ENCODE measurements around the gene DHPS. TPM values are rescaled to one million over a fixed set of nuclear protein-coding genes. Genes with fewer than 3 reads are reported as not detected.
A peak's percentile ranks its signal among the peaks of the same experiment; 100 is the strongest.

The DHPS gene
- total and polyA plus RNA-seq, 2 experiments from 2014 or later, result 50.9 to 68.4 TPM

- Histone ChIP-seq H3K9ac (no peak overlapping the region), H2AFZ (no peak overlapping the region), H3K9me3 (ENCODE audit: low read depth) (no peaks in the 10 kb centered on the region), H3K79me2 (ENCODE audit: insufficient read depth) (no peaks in the 10 kb centered on the region), H3K27ac (no peak overlapping the region), H3K4me3 (no peak overlapping the region), H3K9me2 (ENCODE audit: insufficient read depth) (no peaks in the 10 kb centered on the region), H3K27me3 (replicated peaks; ENCODE audit: insufficient read depth) (no peaks in the 10 kb centered on the region), H4K20me1 (ENCODE audit: insufficient read depth) (no peaks in the 10 kb centered on the region), H3F3A (ENCODE audit: insufficient read depth) (no peaks in the 10 kb centered on the region), H3K4me2 (ENCODE audit: unreplicated experiment) (no peak overlapping the region), H3K4me1 (ENCODE audit: insufficient read depth) (no peaks in the 10 kb centered on the region), H3K36me3 (ENCODE audit: low read depth) (no peaks in the 10 kb centered on the region)
- 89 to 90% methylated on average over 23 to 26 of the region's 26 CpGs for WGBS, 2 experiments (ENCODE audit: low coverage in 1 of 2, low lambda C conversion rate in 2 of 2, missing lambda C conversion rate in 2 of 2)
- in situ Hi-C loops (cut with MboI), result no loop called here
- DNase-seq, result no peak
- no peak for TF ChIP-seq EZH2 (IDR thresholded peaks at IDR 0.05; ENCODE audit: insufficient read depth, poor library complexity, severe bottlenecking)
- no peak for TF ChIP-seq EZH2phosphoT487 (IDR thresholded peaks at IDR 0.05; ENCODE audit: insufficient read depth, low read depth)
Observed at GRCh38 chr19:12642506-12642905, 39.2 kb downstream of the DHPS start.

- H3K27me3 ChIP-seq (replicated peaks; ENCODE audit: insufficient read depth), result no peaks in the 10 kb centered on the region
Observed at GRCh38 chr19:12641456-12641855, 40.2 kb downstream of the DHPS start.

GRCh38 chr19:12639901-12640613 is 41.6 kb downstream of the DHPS start:
- in situ Hi-C loops (cut with MboI), result no loop called here
- Histone ChIP-seq H3K4me3 (peak overlapping the region; percentile 64), H3K4me2 (ENCODE audit: unreplicated experiment) (peak overlapping the region; percentile 59), H3F3A (ENCODE audit: insufficient read depth) (no peaks in the 10 kb centered on the region), H3K9me2 (ENCODE audit: insufficient read depth) (no peaks in the 10 kb centered on the region), H3K27ac (0 out of 2 replicates have a peak overlapping the region, but pooled peaks have one; percentile 8), H4K20me1 (ENCODE audit: insufficient read depth) (no peaks in the 10 kb centered on the region), H2AFZ (peak overlapping the region; percentile 88), H3K9me3 (ENCODE audit: low read depth) (no peaks in the 10 kb centered on the region), H3K79me2 (ENCODE audit: insufficient read depth) (no peaks in the 10 kb centered on the region), H3K4me1 (ENCODE audit: insufficient read depth) (no peaks in the 10 kb centered on the region), H3K27me3 (replicated peaks; ENCODE audit: insufficient read depth) (no peaks in the 10 kb centered on the region), H3K36me3 (ENCODE audit: low read depth) (no peaks in the 10 kb centered on the region), H3K9ac (peak overlapping the region; percentile 60)
- DNase-seq, result peak; percentile 95
- 8 to 10% methylated on average over 39 of the region's 39 CpGs for WGBS, 2 experiments (ENCODE audit: low coverage in 1 of 2, low lambda C conversion rate in 2 of 2, missing lambda C conversion rate in 2 of 2)
- no peak for TF ChIP-seq EZH2 (IDR thresholded peaks at IDR 0.05; ENCODE audit: insufficient read depth, poor library complexity, severe bottlenecking)
- TF ChIP-seq EZH2phosphoT487 (IDR thresholded peaks at IDR 0.05; ENCODE audit: insufficient read depth, low read depth), result no peak

More at GRCh38 chr19:12641456-12641855, 40.2 kb downstream of the DHPS start:
- Histone ChIP-seq H2AFZ (no peak overlapping the region), H3K4me2 (ENCODE audit: unreplicated experiment) (no peak overlapping the region), H3F3A (ENCODE audit: insufficient read depth) (no peaks in the 10 kb centered on the region), H3K9me3 (ENCODE audit: low read depth) (no peaks in the 10 kb centered on the region), H3K36me3 (ENCODE audit: low read depth) (no peaks in the 10 kb centered on the region), H3K4me3 (no peak overlapping the region), H4K20me1 (ENCODE audit: insufficient read depth) (no peaks in the 10 kb centered on the region), H3K79me2 (ENCODE audit: insufficient read depth) (no peaks in the 10 kb centered on the region), H3K4me1 (ENCODE audit: insufficient read depth) (no peaks in the 10 kb centered on the region), H3K9ac (no peak overlapping the region), H3K27ac (no peak overlapping the region), H3K9me2 (ENCODE audit: insufficient read depth) (no peaks in the 10 kb centered on the region)
- WGBS, 2 experiments (ENCODE audit: low coverage in 1 of 2, low lambda C conversion rate in 2 of 2, missing lambda C conversion rate in 2 of 2), result 62% methylated on average over 13 of the region's 13 CpGs
- DNase-seq, result no peak
- TF ChIP-seq EZH2 (IDR thresholded peaks at IDR 0.05; ENCODE audit: insufficient read depth, poor library complexity, severe bottlenecking) (no peak), EZH2phosphoT487 (IDR thresholded peaks at IDR 0.05; ENCODE audit: insufficient read depth, low read depth) (no peak)
- in situ Hi-C loops (cut with MboI), result no loop called here

- WGBS, 2 experiments (ENCODE audit: low coverage in 1 of 2, low lambda C conversion rate in 2 of 2, missing lambda C conversion rate in 2 of 2), result 91 to 95% methylated on average over 18 to 22 of the region's 22 CpGs
- H3K79me2 ChIP-seq (ENCODE audit: insufficient read depth), result no peaks in the 10 kb centered on the region
- no peaks in the 10 kb centered on the region for H4K20me1 ChIP-seq (ENCODE audit: insufficient read depth)
- H2AFZ ChIP-seq, result no peak overlapping the region
- no peak overlapping the region for H3K9ac ChIP-seq
- no peaks in the 10 kb centered on the region for H3K9me3 ChIP-seq (ENCODE audit: low read depth)
- no peak overlapping the region for H3K27ac ChIP-seq
- H3K27me3 ChIP-seq (replicated peaks; ENCODE audit: insufficient read depth), result no peaks in the 10 kb centered on the region
- DNase-seq, result no peak
- no peaks in the 10 kb centered on the region for H3K36me3 ChIP-seq (ENCODE audit: low read depth)
- no peak overlapping the region for H3K4me3 ChIP-seq
- in situ Hi-C loops (cut with MboI), result no loop called here
- no peak overlapping the region for H3K4me2 ChIP-seq (ENCODE audit: unreplicated experiment)
- H3K9me2 ChIP-seq (ENCODE audit: insufficient read depth), result no peaks in the 10 kb centered on the region
- H3K4me1 ChIP-seq (ENCODE audit: insufficient read depth), result no peaks in the 10 kb centered on the region
- H3F3A ChIP-seq (ENCODE audit: insufficient read depth), result peaks cover 6% of the 10 kb centered on the region
- TF ChIP-seq EZH2phosphoT487 (IDR thresholded peaks at IDR 0.05; ENCODE audit: insufficient read depth, low read depth), result no peak
- no peak for TF ChIP-seq EZH2 (IDR thresholded peaks at IDR 0.05; ENCODE audit: insufficient read depth, poor library complexity, severe bottlenecking)
Observed at GRCh38 chr19:12638611-12639182, 43.0 kb downstream of the DHPS start.
